Effector memory CD4-positive, alpha-beta T cell (primary cell): ENCODE data around the gene F10.
"Not testable (repeated sequence)": the region's sequence is repeated elsewhere in the genome, so short reads cannot be mapped to it uniquely, and the experiment has no call there.

Experiments used
- DNase-seq, 3 donors: peaks; one replicate each; pipeline ENCODE4 v3.0.0-alpha.2; 2020
- H3K27ac ChIP-seq: 2 replicates; pipeline ENCODE4 v1.7.0; 2013; ENCODE audit warnings: mild to moderate bottlenecking, low read length, moderate library complexity; ENCODE audit not compliant: insufficient read depth, poor library complexity, severe bottlenecking
- H3K27me3 ChIP-seq: replicated peaks from 2 replicates; pipeline ENCODE4 v1.7.0; 2013; ENCODE audit warnings: mild to moderate bottlenecking, low read length; ENCODE audit not compliant: insufficient read depth, control insufficient read depth, poor library complexity, severe bottlenecking
- H3K36me3 ChIP-seq: 2 replicates; pipeline ENCODE4 v1.7.0; 2013; ENCODE audit warnings: mild to moderate bottlenecking, low read length, moderate library complexity; ENCODE audit not compliant: control insufficient read depth, insufficient read depth
- H3K4me1 ChIP-seq: 2 replicates; pipeline ENCODE4 v1.7.0; 2013; ENCODE audit warnings: low read length, mild to moderate bottlenecking; ENCODE audit not compliant: control insufficient read depth, insufficient read depth, poor library complexity, severe bottlenecking
- H3K4me3 ChIP-seq: 2 replicates; pipeline ENCODE4 v1.7.0; 2013; ENCODE audit warnings: low read length, low read depth, mild to moderate bottlenecking; ENCODE audit not compliant: insufficient read depth, poor library complexity, severe bottlenecking
- H3K9me3 ChIP-seq: 2 replicates; pipeline ENCODE4 v1.7.0; 2013; ENCODE audit warnings: mild to moderate bottlenecking, low read length, moderate library complexity; ENCODE audit not compliant: control insufficient read depth

Gene F10

GRCh38 chr13:113102727-113103126 is 19.9 kb upstream of the F10 start:
- Histone ChIP-seq H3K27ac (no peak overlapping the region), H3K36me3 (no peaks in the 10 kb centered on the region), H3K27me3 (no peaks in the 10 kb centered on the region), H3K4me3 (no peak overlapping the region), H3K9me3 (no peaks in the 10 kb centered on the region), H3K4me1 (no peaks in the 10 kb centered on the region)
- no peak for DNase-seq

GRCh38 chr13:113103646-113104045 is 19.0 kb upstream of the F10 start:
- H3K4me1 ChIP-seq, result no peaks in the 10 kb centered on the region
- DNase-seq, result no peak
- H3K4me3 ChIP-seq, result no peak overlapping the region
- no peaks in the 10 kb centered on the region for H3K36me3 ChIP-seq
- no peaks in the 10 kb centered on the region for H3K9me3 ChIP-seq
- no peaks in the 10 kb centered on the region for H3K27me3 ChIP-seq
- no peak overlapping the region for H3K27ac ChIP-seq

- peaks cover 10% of the 10 kb centered on the region for H3K27me3 ChIP-seq
- H3K27ac ChIP-seq, result no peak within 1 kb of the TSS
- H3K4me1 ChIP-seq, result peaks cover 8% of the 10 kb centered on the region
- H3K36me3 ChIP-seq, result no peaks in the 10 kb centered on the region
- H3K9me3 ChIP-seq, result no peaks in the 10 kb centered on the region
- no peak within 1 kb of the TSS for H3K4me3 ChIP-seq
- DNase-seq, result no peak
Measured at GRCh38 chr13:113105032-113105920, 17.3 kb upstream of the F10 start, which contains the start of gene F7. F7 (plus strand) TSS chr13:113105791; CDS start chr13:113105842, 51 bp downstream.

- Histone ChIP-seq H3K27me3 (peaks cover 10% of the 10 kb centered on the region), H3K9me3 (no peaks in the 10 kb centered on the region), H3K27ac (no peak overlapping the region), H3K36me3 (no peaks in the 10 kb centered on the region), H3K4me3 (no peak overlapping the region), H3K4me1 (peaks cover 12% of the 10 kb centered on the region)
- no peak for DNase-seq
Measured at GRCh38 chr13:113105921-113106452, 16.6 kb upstream of the F10 start.

DNA sequence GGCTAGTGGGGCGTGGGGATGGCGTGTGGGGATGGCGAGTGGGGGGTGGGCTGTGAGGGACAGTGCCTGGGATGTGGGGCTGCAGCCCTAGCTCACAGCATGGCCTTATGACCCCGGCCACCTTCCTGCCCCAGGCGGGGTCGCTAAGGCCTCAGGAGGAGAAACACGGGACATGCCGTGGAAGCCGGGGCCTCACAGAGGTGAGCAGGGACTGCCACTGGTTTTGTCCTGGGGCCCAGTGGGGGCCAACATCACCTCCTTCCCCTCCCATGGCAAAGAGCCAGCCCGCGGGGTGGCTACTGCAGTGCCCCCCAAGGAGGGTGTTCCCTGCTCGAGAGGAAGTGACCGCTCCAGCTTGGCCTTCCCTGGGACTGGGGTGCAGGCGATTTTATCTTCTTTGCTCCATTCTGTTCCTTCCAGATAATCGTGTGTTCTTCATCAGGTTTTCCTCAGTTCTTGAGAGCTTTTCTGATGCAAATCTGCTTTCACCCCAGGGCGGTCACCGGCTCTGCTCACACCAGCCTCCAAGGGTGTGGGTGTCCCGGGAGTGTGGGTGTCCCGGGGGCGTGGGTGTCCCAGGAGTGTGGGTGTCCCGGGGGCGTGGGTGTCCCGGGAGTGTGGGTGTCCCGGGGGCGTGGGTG is 15.8 kb upstream of the F10 start:
- no peak for DNase-seq
- H3K27me3 ChIP-seq, result peaks cover 10% of the 10 kb centered on the region
- no peak overlapping the region for H3K4me3 ChIP-seq
- H3K9me3 ChIP-seq, result no peaks in the 10 kb centered on the region
- H3K27ac ChIP-seq, result no peak overlapping the region
- no peaks in the 10 kb centered on the region for H3K36me3 ChIP-seq
- peaks cover 12% of the 10 kb centered on the region for H3K4me1 ChIP-seq

DNA sequence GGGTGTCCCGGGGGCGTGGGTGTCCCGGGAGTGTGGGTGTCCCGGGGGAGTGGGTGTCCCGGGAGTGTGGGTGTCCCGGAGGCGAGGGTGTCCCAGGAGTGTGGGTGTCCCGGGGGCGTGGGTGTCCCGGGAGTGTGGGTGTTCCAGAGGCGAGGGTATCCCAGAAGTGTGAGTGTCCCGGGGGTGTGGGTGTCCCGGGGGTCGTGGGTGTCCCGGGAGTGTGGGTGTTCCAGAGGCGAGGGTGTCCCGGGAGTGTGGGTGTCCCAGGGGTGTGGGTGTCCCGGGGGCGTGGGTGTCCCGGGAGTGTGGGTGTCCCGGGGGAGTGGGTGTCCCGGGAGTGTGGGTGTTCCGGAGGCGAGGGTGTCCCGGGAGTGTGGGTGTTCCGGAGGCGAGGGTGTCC is 14.1 kb upstream of the F10 start:
- not testable (repeated sequence) for H3K36me3 ChIP-seq, H3K9me3 ChIP-seq, H3K4me3 ChIP-seq, H3K27ac ChIP-seq, DNase-seq
- peaks cover 12% of the 10 kb centered on the region for H3K4me1 ChIP-seq
- H3K27me3 ChIP-seq, result peaks cover 10% of the 10 kb centered on the region

GRCh38 chr13:113109151-113110047 is 13.2 kb upstream of the F10 start:
- Histone ChIP-seq H3K9me3 (no peaks in the 10 kb centered on the region), H3K27ac (no peak overlapping the region), H3K27me3 (peaks cover 10% of the 10 kb centered on the region), H3K4me1 (peaks cover 12% of the 10 kb centered on the region), H3K36me3 (no peaks in the 10 kb centered on the region), H3K4me3 (peak overlapping the region; percentile 68)
- DNase-seq, result no peak

DNA sequence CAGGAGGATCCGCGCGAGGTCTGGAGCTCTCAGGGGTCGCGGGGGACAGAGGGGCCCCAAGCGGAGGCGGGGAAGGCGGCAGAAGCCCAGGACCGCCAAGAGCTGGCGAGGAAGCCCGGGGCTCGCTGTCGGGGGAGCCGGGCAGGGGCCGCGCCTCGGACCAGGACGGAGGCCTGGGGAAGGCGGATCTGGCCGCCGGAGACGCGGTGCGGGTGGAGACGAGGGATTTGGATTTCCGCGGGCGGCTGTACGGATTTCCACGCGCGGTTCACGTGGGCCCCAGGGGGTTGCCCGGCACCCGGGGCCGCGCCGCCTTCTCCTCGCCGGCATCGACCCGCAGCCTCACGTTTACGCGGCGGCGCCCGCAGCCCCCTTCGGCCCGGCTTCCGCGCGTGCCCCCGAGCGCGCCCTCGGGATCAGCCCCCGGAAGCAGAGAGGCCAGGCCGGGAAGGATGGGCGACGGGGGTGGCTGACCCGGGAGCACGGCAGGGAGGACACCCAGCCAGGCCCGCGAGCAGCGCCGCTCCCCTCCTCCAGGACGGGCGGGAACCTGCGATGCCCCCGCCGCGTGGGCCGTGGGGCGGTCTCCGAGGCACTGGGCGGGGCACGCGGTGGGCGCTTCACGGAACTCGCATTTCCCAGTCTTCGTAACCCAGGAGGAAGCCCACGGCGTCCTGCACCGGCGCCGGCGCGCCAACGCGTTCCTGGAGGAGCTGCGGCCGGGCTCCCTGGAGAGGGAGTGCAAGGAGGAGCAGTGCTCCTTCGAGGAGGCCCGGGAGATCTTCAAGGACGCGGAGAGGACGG is 12.3 kb upstream of the F10 start:
- peaks cover 10% of the 10 kb centered on the region for H3K27me3 ChIP-seq
- no peak for DNase-seq
- peaks cover 12% of the 10 kb centered on the region for H3K4me1 ChIP-seq
- no peaks in the 10 kb centered on the region for H3K36me3 ChIP-seq
- no peaks in the 10 kb centered on the region for H3K9me3 ChIP-seq
- peak overlapping the region; percentile 68 for H3K4me3 ChIP-seq
- no peak overlapping the region for H3K27ac ChIP-seq

GRCh38 chr13:113110852-113111315 is 11.7 kb upstream of the F10 start:
- Histone ChIP-seq H3K36me3 (no peaks in the 10 kb centered on the region), H3K4me1 (peaks cover 12% of the 10 kb centered on the region), H3K4me3 (peak overlapping the region; percentile 68), H3K27ac (no peak overlapping the region), H3K9me3 (no peaks in the 10 kb centered on the region), H3K27me3 (peaks cover 10% of the 10 kb centered on the region)
- no peak for DNase-seq
